HG03175 (cell line): ENCODE data around the gene CYTH4.
"Not testable (repeated sequence)": the region's sequence is repeated elsewhere in the genome, so short reads cannot be mapped to it uniquely, and the experiment has no call there.

ENCODE experiments used
- ATAC-seq: cut with Tn5 transposase; IDR thresholded peaks from one replicate; pipeline ENCODE4 v1.9.1; 2021; ENCODE audit warnings: mild to moderate bottlenecking, moderate library complexity; ENCODE audit not compliant: unreplicated experiment

The CYTH4 gene

DNA sequence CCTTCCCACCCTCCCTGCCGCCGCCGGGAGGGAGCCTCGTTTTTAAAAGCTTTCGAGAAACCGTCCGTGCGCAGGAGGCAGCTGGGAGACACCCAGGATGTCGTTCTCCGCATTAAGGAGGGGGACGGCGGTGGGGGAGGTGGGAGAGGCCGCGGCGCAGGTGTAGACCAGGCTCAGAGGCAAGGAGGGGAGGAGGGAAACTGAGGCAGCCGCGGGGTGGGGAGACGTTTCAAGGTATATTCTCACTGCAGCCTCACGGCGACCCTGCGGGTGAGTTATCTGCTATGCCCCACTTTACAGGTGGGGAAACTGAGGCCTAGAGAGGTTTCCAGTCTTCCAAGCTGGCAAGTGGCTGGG is 42.7 kb downstream of the CYTH4 start:
- ATAC-seq = no peak

DNA sequence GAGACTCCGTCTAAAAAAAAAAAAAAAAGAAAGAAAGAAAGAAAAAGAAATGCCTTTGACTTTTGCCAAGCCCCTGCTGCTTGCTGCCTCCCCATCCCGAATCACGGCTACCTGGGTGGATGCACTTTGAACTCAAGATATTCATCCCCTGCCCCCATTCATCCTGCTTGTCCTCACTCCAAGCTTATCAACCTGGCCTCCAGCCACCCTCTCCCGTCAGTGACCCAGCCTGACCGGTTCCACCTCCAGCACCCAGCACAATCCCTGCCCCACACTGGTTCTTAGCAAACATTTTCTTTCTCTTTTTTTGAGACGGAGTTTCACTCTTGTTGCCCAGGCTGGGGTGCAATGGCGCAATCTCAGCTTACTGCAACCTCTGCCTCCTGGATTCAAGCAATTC is 44.4 kb downstream of the CYTH4 start:
- no peak for ATAC-seq

DNA sequence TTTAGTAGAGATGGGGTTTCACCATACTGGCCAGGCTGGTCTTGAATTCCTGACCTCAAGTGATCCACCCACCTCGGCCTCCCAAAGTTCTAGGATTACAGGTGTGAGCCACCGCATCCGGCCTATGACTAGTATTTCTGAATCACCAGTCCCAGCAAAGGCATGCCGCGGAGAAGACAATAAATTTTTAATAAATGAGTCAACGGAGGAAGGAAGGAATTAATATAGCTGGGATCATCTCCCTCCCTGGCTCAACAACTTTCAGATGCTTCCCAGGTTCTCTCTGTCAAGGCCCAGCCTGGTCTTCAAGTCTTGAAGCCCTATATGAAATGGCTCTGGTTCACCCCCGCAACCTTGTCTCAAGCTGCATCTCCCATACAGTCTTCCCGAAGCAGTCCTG is 45.7 kb downstream of the CYTH4 start:
- ATAC-seq = no peak

DNA sequence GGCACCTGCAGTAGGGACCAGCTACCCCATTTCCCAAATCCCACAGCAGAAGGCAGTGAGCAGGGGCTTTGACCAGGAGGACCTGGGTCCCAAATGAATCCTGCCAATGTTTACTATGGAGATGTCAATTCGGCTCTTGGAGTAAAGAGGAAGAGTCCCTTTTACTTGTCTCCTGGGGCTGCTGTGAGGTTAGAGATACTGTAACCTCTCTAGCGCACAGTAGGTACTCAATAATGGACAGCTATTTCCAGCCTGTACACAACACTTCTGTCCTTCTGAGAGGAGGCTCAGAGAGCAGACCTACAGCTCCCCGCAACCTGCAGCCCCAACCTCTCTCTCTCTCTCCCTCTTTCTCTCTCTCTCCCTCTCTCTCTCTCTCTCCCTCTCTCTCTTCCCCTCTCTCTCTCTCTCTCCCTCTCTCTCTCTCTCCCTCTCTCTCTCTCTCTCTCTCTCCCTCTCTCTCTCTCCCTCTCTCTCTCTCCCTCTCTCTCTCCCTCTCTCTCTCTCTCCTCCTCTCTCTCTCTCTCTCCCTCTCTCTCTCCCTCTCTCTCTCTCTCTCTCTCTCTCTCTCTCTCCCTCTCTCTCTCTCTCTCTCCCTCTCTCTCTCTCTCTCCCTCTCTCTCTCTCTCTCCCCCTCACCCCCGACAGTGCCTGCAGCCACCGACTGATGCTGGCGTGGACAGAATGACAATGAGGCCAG is 46.4 kb downstream of the CYTH4 start:
- ATAC-seq = not testable (repeated sequence)

DNA sequence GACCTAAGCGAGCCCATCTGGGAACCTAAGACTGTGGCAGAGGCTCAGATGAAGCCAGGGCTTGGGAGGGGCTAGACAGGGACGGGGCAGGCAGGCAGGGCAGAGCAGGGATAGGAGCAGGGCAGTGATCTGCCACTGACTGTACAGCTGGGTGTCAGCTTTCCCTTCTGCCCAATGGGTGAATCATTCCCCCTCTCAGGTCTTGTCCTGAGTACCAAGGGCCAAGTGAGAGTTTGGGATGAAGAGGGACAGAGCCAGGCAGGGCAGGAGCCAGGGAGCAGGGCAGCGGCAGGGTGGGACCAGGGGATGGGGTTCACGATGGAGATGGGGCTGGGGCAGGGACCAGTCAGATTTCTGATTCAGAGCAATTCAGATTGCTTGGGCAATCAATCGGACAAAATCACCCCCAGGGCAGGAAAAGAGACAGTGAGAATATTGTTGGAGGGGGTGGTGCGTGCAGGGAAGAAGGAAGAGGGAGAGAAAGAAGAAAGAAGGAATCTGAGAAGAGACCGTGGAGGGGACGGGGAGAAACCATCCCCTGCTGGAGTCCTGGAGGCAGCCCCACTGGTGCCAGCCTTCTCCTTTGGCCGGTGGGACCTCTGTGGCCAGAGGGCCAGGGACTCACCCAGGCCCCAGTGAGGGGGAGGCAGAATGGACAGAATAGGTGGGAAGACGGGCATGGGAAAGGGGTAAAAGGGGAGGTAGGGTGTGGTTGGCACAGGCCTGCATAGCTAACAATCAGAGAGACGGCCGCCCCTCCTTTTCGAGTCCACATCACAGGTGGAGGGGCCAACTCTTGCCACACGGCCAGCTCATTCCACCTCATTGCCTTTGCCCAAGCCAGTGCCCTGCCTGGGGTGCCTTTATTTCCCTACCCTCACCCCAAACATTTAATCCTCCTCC is 47.2 kb downstream of the CYTH4 start:
- ATAC-seq = no peak

DNA sequence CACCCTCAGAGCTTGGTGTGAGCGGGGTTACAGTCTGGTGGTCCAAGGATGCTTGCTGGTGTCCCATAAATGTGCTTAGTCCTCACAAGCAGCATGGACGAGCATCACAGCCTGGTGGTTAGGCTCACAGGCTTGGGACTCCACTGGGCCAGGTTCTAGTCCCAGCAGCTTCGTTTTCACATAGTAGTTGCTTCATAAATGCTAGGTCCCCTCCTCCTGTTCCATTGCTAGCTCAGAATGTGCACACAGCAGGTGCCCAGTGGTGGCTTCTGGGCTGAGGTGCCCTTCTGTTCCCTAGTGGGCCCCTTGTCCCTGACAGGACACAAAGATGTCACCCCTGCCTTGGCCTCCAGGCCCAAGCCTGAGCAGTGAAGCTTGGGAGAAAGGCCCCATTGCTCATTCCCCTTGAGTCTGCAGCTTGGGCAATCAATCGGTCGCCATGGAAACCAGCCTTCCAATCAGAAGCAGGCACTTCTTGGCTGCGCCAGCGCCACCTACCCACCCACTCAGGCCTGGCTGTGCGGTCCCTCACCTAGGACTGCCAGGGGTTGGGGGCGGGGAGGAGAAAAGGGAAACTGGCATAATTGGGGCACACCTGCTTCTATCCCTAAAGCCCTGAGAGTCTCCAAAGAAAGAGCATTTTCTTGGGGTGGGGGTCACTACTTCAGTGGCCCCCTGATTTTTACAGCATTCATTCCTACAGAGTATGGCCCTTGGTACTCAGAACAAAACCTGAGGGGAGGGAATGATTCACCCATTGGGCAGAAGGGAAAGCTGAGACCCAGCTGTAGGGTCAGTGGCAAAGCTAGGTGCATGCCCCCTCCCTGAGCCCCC is 48.1 kb downstream of the CYTH4 start:
- no peak for ATAC-seq

DNA sequence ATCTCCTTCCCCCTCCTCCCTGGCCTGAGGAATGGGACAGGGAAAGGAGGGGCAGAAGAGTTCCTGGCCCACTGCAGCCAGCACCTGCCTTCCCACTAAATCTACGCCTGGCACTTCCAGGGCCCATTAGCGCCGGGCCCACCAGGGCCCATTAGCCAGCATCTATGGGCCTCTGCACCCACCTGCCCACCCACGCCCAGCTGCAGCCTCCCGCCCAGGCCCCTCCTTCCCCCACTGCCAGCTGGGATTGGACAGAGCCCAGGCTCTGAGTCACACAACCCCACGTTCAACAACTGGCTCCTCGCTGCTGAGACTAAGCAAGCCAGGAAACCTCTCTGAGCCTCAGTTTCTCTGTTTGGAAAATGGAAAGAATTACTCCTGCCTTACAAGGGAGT is 48.7 kb downstream of the CYTH4 start:
- ATAC-seq = no peak

DNA sequence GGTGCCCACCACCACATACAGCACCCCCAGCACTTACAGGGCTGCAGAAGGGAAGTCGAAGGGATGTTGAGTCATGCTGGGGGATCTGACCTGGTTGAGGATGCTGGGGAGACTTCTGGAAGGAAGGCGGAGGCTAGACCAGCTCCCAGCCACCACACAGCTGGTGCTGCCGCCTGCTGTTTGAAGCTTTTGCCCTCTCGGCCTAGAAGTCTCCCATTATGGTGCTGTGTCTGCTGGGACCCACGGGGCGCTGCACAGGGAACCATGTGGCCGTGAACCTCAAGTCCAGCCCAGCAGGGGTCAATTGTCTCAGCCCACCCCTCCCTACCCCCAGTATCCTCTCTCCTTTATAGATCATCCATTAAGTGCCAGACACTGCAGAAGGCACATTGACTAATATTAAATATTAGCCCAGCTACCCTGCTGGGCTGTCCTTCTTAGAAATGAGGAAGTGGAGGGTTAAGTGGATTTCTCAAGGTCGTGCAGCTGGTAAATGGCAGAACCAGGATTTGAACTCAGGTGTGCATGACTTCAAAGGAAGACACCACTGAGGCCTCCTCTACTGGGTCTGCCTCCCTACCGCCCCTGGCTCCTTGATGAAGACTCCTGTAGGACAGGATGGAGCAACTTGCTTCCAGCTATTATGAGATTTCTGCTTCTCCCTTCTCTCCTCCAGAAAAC is 49.7 kb downstream of the CYTH4 start:
- no peak for ATAC-seq

DNA sequence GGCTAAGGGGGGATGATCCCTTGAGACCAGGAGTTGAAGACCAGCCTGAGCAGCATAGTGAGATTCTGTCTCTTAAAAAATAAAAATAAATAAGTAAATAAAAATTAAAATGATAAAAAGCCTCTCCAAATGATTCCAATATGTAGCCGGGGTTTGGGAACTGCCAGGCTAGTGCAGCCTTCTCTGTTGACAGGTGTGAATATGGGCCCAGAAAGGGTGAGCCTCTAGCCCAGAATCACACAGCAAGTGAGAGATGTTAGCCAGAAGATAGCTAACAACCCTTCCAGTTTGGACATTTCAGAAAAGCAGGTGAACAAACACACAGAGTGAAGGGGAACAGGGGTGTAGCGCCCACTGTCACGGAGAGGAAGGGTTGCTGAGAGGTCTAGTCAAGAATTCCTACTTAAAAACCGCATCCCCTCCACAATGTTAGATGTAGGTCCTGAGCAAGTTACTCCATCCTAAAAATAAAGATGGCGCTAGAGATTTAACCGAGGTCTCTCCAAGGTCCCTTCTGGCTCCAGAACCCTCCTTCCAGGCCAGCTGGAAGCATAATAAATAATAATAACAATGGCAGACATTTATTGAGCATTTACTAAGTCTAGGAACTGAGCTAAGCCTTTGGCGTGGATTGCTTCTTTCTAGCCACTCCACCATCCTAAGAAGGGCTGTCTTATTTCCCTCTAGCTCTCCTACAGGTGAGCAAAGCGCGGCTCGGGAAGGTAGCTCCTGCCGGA is 51.6 kb downstream of the CYTH4 start:
- no peak for ATAC-seq

DNA sequence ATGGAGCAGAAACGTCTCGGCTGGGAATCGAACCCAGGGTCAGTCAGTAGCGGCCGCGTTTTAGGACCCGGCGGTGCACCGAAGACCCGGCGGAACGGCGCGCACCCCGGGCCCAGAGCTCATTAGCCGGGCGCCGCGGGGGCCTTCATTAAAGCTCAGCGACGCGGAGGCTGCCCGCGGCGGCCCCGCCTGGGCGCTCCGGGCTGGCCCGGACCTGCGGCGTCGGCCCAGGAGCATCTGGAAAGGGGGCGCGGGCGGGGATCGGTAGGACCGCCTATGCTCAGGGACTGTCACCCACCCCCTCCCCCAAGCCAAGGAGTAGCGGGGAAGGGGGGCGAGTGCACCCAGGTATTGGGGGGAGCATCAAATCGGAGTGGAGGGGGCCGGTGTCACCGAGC is 52.2 kb downstream of the CYTH4 start:
- ATAC-seq = no peak

DNA sequence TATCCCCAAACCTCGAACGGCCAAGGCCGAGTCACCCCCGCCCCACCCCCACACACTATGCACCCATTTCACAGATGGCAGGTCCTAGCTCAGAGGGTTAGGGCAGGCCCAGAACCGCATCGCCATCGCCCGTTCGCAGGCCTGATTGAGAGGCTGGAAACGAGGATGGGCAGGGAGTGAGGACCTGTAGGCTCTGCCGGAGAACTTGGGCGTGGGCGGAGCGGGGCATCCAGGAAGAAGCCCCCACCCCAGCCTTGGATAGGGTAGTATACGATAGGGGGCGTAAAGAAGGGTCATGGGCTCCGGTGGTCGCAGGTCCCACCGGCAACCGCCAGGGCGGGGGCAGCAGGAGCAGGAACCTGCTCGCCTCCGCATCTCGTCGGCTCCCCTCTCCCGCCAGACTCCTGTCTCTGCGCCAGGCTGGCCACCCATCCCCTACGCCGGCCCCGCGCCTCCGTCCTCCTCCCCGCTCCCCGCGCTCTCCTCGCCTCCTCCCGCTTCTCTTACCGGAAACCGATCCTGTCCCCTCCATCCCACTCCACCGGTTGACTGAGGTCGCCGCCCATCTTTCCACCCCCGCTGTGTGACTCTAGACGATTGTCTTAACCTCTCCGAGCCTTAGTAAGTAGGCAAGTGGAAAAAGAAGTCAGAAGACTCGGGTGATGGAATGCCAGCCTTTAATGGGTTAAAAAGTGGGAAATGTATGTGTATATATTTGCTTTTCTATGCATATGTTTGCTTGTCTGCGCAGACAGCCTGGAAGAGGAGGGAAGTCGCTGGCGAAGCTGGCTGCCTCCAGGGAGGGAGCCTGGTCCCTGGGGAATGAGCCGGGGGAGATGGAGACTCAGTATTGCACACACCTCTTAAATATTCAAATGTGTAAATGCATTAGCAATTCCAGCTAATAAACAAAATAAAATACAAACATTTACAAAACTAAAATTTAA is 52.8 kb downstream of the CYTH4 start:
- no peak for ATAC-seq

DNA sequence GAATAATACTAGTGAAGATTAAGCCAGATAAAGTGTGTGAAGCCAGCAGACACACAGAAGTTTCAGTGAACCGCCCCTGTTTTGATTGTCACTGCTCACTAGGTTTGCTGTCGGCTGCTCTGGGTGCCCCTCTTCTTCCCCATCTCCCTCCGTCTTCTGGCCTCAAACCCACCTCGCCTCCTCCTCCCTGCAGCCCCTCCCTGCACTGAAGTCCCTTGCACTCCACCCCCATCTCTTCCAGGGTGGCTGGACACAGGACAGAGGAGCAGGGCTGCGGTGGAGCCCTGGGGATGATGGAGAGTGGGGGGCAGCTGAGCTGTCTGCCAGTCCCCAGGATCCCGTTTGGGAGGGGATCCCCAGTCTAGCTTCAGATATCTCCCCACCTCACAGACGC is 53.5 kb downstream of the CYTH4 start:
- ATAC-seq = no peak

DNA sequence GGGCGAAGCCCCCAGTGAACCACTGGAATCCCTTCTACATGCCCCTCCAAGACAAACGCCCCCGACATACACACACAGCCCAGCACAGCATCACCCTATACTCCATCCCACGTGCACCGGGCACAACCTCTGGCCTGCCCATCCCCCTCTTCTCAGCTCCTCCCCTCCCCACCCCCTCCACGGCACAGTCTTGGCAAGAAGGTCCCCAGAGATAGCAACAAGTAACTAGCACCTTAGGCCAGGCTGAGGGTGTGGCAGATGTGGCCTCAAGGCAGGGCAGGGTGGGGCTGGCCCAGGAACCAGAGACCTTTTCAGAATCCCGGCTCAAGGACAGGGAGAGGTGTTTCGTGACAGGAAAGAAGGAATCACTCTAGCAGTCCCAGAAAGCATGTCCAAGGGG is 54.3 kb downstream of the CYTH4 start:
- no peak for ATAC-seq

DNA sequence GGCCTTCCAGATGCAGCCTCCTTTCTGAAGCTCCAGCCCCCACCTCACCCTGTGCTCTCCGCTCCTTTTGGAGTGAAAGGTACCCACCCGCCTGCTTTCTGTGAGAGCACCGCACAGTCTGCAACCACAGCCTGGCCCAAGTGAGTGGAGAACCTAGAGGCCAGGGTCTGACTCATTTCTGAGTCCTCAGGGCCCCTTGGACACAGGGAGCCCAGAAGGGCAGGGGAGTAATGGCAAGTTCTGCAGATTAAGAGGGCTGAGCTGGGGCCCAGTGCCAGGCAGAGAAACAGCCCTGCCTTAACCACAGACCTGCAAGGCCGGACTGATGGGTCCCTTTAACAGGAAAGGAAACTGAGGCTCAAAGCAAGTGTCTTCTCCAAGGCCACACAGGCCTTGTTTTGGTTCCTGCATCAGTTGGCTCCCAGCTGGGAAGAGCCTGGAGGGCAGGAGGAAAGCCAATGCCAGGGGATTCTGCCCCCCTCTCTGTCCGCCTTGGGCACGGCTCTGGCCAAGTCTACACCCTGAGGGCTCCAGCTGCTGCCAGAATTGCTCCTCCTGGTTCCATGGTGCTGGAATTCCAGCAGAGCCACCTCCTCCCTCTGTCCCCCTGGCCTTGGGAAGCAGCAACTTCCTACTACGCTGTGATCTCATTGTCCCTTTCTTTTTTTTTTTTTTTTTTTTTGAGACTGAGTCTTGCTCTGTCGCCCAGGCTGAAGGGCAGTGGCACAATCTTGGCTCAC is 55.1 kb downstream of the CYTH4 start:
- no peak for ATAC-seq

DNA sequence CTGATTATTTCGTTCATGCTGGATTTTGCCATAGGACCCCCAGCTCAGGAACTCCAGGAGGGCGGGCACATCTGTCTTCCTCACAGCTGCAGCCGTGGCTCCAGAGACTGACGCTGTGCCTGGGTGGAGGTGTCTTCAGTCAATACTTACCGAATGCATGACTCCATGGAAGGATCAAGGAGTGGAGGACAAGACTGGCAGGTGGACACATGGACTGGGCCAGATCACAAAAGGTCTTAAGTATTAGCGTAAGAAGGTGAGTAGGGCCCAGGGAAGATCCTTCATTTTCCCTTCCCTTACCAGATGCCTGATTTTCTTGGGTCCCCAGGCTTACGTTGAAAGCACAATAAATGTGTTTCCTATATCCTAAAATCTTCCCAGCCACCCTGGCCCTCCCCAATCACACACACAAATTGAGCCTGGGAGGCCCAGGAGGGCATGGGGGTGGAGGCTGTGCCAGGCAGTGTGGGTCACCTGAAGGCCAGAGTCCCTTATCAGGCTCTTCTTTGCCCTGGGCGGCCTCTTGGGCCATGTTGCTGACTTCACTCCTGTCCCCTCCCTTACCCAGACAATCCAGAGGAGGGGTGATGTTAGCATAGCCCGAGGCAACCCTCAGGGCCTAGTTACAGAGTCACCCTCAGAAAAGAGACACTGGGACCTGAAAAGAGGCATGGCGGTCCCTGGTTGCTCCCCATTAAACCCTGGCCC is 56.4 kb downstream of the CYTH4 start:
- ATAC-seq = no peak

DNA sequence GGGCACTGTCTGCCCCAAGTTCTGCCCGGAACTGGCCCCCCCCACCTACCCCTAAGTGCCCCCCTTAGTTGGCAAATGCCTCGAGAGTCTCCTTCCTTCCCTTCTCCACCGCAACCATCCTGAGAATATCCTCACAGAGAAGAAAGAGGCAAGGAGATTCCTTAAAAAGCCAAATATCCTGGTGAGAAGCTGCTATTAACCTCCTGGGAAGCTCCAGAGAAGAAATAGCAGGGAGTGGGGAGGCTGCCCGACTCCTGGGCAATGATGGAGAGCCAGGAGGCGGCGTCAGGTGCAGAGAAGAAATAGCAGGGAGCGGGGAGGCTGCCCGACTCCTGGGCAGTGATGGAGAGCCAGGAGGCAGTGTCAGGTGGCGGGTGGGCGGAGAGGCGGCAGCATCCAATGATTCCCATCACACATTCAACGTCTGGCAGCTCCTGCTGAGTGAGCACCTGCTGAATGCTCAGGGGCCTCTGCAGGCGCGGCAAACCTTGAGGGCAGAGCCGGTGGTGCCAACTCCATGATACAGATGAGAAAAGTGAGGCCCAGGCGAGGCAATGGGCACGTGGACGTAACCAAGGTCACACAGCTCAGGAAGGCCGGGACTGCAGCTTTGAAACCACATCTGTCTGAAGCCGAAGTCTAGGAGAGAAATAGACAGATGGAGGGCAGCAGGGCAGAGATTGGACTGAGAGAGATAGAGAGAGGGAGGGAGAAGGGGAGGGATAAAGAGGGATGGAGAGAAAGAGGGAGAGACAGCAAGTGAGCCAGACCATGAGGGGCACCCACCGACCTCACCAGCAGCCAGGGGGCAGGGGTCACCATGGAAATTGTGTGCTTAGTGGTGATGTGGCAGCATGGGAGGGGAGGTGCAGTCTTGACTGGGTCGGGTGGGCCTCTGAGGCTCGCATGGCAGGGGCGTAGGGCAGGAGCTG is 58.3 kb downstream of the CYTH4 start:
- no peak for ATAC-seq

DNA sequence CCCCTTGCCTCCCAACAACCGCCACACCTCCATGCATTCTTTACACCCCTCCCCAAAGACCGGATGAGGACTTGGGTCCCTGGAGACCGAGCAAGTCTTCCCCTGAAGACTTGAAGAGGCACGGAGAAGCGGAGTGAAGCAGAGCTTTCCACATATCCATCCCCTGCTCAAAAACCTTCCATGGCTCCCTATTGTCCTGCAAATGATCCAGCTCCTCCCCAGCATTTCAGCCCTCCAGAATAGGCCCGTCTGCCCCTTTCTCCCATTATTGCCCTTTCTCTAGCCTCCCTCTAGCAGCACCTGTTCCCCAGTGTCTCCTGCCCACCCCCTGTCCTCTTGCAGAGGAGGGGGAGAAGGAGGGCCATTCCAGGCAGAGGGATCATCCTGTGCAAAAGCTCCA is 59.8 kb downstream of the CYTH4 start:
- no peak for ATAC-seq
